Neural cell (in vitro differentiated cells): Measurements from ENCODE around the gene CDSN.

Experiments
- EP300 ChIP-seq: fragments of 450-650 bp; conservative IDR thresholded peaks from 2 replicates; pipeline ENCODE4 v1.6.1; 2014; ENCODE audit warnings: antibody characterized with exemption, mild to moderate bottlenecking, moderate library complexity; ENCODE audit not compliant: poor library complexity, severe bottlenecking
- EZH2 ChIP-seq: fragments of 200-600, 300-800 bp; shearing (Covaris generic), sonication (generic); IDR thresholded peaks from 2 replicates; pipeline ENCODE4 v1.6.1; 2014; ENCODE audit warnings: antibody characterized with exemption, low read length, borderline replicate concordance, mild to moderate bottlenecking; ENCODE audit not compliant: insufficient read depth, poor library complexity, severe bottlenecking
- MXI1 ChIP-seq: fragments of 450-650 bp; conservative IDR thresholded peaks from 2 replicates; pipeline ENCODE4 v1.6.1; 2014; ENCODE audit warnings: antibody characterized with exemption, mild to moderate bottlenecking; ENCODE audit not compliant: poor library complexity, severe bottlenecking
- POLR2AphosphoS5 ChIP-seq: IDR thresholded peaks from 2 replicates; pipeline ENCODE4 v1.6.1; 2012
- RAD21 ChIP-seq: fragments of 450-650 bp; conservative IDR thresholded peaks from 2 replicates; pipeline ENCODE4 v1.6.1; 2014; ENCODE audit warnings: antibody characterized with exemption, mild to moderate bottlenecking, moderate library complexity
- SMC3 ChIP-seq: fragments of 450-650 bp; conservative IDR thresholded peaks from 2 replicates; pipeline ENCODE4 v1.6.1; 2014; ENCODE audit warnings: antibody characterized with exemption, mild to moderate bottlenecking, moderate library complexity; ENCODE audit not compliant: poor library complexity
- TAF1 ChIP-seq: IDR thresholded peaks from 2 replicates; pipeline ENCODE4 v1.6.1; 2012; ENCODE audit warnings: low read depth
- TF ChIP-seq, protein P1 (sequence below): IDR thresholded peaks from 2 replicates; pipeline ENCODE4 v1.6.1; 2012; ENCODE audit warnings: borderline replicate concordance
- TF ChIP-seq, protein P2 (sequence below): fragments of 450-650 bp; IDR thresholded peaks from 2 replicates; pipeline ENCODE4 v1.5.1; 2014; ENCODE audit warnings: antibody characterized with exemption, mild to moderate bottlenecking, moderate library complexity; ENCODE audit not compliant: poor library complexity, severe bottlenecking

DNA sequence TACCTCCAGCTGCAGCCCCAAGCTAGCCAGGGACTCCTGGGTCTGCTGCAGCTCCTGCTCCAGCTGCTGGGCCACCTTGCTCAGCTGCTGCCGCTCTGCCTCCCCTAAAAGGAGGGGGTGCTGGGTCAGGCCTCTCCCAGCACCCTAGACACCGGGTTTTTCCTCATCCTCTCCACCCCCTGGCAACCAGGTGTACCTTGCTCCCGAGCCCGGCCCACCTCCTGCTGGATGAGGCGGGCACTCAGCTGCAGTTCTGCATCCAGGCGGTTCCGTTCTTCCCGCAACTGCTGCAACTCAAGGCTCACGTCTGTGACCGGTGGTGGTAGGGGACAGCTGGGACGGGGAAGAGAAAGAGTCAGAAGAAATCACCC lies 24.7 kb upstream of the CDSN start:
- TF ChIP-seq, protein P1, sequence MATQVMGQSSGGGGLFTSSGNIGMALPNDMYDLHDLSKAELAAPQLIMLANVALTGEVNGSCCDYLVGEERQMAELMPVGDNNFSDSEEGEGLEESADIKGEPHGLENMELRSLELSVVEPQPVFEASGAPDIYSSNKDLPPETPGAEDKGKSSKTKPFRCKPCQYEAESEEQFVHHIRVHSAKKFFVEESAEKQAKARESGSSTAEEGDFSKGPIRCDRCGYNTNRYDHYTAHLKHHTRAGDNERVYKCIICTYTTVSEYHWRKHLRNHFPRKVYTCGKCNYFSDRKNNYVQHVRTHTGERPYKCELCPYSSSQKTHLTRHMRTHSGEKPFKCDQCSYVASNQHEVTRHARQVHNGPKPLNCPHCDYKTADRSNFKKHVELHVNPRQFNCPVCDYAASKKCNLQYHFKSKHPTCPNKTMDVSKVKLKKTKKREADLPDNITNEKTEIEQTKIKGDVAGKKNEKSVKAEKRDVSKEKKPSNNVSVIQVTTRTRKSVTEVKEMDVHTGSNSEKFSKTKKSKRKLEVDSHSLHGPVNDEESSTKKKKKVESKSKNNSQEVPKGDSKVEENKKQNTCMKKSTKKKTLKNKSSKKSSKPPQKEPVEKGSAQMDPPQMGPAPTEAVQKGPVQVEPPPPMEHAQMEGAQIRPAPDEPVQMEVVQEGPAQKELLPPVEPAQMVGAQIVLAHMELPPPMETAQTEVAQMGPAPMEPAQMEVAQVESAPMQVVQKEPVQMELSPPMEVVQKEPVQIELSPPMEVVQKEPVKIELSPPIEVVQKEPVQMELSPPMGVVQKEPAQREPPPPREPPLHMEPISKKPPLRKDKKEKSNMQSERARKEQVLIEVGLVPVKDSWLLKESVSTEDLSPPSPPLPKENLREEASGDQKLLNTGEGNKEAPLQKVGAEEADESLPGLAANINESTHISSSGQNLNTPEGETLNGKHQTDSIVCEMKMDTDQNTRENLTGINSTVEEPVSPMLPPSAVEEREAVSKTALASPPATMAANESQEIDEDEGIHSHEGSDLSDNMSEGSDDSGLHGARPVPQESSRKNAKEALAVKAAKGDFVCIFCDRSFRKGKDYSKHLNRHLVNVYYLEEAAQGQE: no peak
- TF ChIP-seq, protein P2, sequence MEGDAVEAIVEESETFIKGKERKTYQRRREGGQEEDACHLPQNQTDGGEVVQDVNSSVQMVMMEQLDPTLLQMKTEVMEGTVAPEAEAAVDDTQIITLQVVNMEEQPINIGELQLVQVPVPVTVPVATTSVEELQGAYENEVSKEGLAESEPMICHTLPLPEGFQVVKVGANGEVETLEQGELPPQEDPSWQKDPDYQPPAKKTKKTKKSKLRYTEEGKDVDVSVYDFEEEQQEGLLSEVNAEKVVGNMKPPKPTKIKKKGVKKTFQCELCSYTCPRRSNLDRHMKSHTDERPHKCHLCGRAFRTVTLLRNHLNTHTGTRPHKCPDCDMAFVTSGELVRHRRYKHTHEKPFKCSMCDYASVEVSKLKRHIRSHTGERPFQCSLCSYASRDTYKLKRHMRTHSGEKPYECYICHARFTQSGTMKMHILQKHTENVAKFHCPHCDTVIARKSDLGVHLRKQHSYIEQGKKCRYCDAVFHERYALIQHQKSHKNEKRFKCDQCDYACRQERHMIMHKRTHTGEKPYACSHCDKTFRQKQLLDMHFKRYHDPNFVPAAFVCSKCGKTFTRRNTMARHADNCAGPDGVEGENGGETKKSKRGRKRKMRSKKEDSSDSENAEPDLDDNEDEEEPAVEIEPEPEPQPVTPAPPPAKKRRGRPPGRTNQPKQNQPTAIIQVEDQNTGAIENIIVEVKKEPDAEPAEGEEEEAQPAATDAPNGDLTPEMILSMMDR: no peak
- TF ChIP-seq POLR2AphosphoS5 (no peak), EP300 (no peak), SMC3 (no peak), EZH2 (no peak), TAF1 (no peak), RAD21 (no peak), MXI1 (no peak)
